HG03520 (cell line): ENCODE results near the gene SYK.
A peak's percentile ranks its signal among the peaks of the same experiment; 100 is the strongest.
"Not testable (repeated sequence)": the region's sequence is repeated elsewhere in the genome, so short reads cannot be mapped to it uniquely, and the experiment has no call there.

Experiments used
- ATAC-seq: cut with Tn5 transposase; IDR thresholded peaks from one replicate; pipeline ENCODE4 v1.9.1; 2021; ENCODE audit warnings: mild to moderate bottlenecking, moderate library complexity; ENCODE audit not compliant: unreplicated experiment

Gene SYK

GRCh38 chr9:90872835-90873294 lies 71.2 kb downstream of the SYK start:
- ATAC-seq = no peak

GRCh38 chr9:90873422-90873821 lies 71.8 kb downstream of the SYK start:
- ATAC-seq = no peak

DNA sequence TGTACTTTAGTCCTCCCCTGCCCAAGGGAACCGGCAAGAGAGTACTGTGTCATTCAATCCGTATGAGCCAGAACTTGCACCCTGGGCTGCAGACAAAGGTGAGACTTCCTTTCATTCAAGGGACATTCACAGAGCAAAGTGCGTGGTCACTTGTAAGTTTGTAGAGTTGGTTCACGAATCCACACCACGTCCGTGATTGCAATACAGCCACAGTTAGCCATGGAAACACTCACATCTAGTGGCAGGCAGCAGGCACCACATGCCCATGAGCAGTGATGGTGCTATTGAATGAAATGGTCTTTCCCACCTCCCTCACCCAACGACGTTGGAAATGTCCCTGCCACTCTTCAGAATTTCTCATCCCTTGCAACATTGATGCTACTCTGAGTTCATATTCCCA lies 72.6 kb downstream of the SYK start:
- ATAC-seq = no peak

DNA sequence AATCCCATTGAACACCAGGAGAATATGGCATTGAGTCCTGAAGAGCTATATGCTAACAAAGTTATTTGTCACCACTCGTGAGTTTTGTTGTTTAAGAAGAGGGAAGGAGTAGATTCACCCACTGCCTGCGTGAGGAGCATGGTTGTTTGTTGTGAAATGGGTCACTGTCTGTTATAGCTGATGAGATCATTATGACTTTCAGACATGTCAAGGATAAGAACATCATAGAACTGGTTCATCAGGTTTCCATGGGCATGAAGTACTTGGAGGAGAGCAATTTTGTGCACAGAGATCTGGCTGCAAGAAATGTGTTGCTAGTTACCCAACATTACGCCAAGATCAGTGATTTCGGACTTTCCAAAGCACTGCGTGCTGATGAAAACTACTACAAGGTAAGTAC lies 76.9 kb downstream of the SYK start:
- ATAC-seq = no peak

DNA sequence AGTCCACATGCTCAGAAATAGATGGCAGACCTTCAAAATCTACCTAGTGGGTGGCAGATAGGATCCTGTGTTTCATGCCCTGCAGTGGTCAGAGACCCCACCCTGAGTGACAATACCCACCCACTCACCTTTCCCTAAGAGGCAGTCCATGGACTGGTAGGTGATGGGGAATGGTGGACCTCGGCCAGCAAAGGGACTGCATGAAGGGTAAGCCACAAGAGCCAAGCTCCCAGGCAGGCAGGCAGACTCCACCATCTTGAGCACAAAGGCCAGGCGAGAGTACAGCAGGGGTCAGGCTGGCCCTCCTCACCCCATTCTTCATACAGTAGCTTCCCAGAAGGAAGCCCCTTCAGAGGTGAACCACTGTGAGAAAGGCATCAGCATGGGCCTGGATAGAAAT lies 78.4 kb downstream of the SYK start:
- ATAC-seq = no peak

- ATAC-seq = no peak
Observed at GRCh38 chr9:90880669-90881068, 79.0 kb downstream of the SYK start.

GRCh38 chr9:90881648-90882047 lies 80.0 kb downstream of the SYK start:
- ATAC-seq = peak; percentile 50

DNA sequence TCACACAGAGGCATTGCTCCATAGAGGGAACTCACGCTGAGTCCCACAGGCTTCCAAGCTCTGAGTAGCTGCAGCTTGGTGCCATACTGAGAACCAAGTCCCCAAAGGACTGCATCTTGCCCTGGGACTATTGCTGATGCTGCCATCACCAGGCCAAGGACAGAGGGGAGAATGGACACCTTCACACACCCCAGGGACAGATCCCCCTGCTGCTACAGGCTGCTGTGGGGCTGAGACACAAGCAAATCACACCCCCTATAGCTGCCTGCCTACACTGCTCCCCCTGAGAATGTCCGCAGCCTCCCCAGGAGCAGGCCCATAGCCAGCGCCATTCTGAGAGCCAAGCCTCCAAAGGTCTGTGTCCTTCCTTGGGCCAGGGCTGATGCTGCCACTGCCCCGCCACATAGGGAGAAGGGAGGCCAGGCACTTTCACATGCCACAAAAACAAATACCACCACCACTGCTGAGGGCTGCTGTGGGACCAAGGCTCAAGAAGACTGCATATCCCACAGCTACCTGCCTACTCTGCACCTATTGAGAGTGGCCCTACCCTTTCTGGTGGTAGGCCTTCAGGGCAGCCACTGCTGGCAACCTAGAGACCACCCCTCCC lies 81.5 kb downstream of the SYK start:
- ATAC-seq = no peak

- no peak for ATAC-seq
Observed at GRCh38 chr9:90883661-90884060, 82.0 kb downstream of the SYK start.

DNA sequence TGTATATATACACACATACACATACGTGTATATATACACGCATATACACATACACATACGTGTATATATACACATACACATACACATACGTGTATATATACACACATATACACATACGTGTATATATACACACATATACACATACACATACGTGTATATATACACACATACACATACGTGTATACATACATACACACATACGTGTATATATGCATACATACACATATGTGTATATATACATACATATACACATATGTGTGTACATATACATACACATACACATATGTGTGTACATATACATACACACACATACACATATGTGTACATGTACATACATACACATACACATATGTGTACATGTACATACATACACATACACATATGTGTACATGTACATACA lies 82.6 kb downstream of the SYK start:
- ATAC-seq = no peak

GRCh38 chr9:90886868-90887267 lies 85.2 kb downstream of the SYK start:
- ATAC-seq = not testable (repeated sequence)

- no peak for ATAC-seq
Observed at GRCh38 chr9:90888941-90889340, 87.3 kb downstream of the SYK start.

DNA sequence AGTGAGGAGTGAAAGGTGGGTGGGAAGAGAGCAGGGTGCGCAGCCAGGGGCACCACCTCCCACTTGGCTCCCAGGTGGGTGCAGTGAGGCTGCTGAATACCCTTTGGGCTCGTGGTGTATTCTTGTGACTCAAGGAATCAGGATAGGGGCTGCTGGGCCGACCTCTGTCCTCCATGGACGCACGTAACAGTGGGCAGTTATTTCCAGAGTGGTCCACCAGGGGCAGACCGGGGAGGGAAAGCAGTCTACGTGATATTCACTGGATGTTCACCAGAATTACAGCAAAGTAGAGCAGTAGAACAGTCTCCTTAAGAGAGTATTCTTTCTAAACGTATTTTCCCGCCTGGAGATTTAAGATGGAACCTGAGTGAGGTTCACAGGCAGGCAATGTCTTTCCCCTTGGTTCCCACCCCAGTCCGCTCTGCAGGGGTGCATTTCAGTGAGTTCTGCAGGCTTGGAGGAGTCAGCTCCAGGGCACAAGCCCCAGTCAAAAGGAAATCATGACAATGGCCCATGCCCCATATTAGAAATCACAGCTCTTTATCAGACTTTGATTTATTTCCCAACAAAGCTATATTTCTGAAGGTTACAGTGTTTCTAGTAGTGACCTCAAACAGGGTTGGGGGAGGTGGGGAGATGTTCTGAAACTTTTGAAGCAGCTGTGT lies 88.7 kb downstream of the SYK start:
- no peak for ATAC-seq

- ATAC-seq = no peak
Observed at GRCh38 chr9:90891308-90892040, 89.9 kb downstream of the SYK start.

GRCh38 chr9:90892918-90893317 lies 91.3 kb downstream of the SYK start:
- ATAC-seq = no peak

DNA sequence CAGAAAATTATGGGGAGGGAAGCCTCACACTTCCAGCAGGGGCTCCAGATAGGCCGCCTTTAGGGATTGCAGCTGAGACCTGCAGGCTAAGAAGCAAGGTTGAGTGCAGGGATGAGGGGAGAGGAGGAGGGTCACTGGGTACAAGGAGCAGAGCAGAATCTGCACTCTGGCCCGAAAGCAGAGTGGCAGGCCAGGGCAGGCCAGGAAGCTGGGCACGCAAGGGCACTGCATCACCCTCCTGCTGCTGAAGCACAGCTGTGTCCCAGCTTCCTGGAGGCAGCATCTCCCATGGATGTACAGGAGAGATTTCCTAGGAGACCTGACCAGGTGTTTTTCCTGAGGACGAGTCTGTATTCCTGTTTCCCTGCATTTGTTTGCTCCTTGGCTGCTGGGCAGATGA lies 92.1 kb downstream of the SYK start:
- no peak for ATAC-seq

DNA sequence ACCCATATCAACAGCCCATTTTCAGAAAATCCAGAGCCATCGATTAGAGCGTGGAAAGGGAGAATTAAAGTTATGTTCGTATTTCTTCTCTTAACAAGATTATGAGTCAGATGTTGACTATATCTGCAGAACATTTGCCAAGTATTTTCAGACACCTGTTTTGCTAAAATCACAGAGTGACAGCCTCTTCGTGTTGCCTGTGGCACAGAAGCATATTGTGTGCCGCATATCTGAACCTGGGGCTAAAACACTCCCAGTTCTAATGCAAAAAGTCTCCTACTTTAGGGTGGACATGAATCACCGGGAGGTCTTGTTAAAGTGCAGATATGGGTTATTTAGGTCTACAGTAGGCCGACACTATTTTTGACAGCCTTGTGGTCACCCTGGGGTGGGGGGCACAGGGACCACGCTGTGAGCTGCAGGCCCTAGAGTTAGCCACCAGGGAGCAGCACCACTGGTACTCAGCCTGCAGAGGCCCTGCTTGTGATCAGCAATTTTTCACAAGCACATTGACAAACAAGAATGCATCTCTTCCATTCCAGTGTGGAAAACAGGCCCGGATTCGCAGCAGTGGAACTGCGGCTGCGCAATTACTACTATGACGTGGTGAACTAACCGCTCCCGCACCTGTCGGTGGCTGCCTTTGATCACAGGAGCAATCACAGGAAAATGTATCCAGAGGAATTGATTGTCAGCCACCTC lies 93.5 kb downstream of the SYK start:
- ATAC-seq = no peak

DNA sequence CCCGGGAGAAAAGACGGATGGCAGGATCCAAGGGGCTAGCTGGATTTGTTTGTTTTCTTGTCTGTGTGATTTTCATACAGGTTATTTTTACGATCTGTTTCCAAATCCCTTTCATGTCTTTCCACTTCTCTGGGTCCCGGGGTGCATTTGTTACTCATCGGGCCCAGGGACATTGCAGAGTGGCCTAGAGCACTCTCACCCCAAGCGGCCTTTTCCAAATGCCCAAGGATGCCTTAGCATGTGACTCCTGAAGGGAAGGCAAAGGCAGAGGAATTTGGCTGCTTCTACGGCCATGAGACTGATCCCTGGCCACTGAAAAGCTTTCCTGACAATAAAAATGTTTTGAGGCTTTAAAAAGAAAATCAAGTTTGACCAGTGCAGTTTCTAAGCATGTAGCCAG lies 94.2 kb downstream of the SYK start:
- ATAC-seq = no peak

GRCh38 chr9:90896231-90896630 lies 94.6 kb downstream of the SYK start:
- ATAC-seq = no peak

GRCh38 chr9:90898228-90898627 lies 96.6 kb downstream of the SYK start:
- no peak for ATAC-seq

DNA sequence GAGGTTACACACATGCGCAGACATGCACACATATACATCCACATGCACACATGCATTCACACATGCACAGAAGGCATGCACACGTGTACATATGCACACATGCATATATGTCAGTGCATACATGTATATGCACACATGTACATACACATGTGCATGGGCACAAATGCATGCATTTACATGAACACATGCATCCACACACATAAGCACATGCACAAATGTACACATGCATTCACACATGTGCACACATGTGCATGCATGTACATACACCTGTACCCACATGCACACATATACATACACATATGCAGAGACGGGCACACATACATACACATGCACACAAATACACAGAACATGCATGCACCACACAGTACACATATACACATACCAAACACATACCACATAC lies 97.7 kb downstream of the SYK start:
- ATAC-seq = no peak

- ATAC-seq = no peak
Observed at GRCh38 chr9:90900130-90900529, 98.5 kb downstream of the SYK start.
